ENCODE results near the gene PTPN2. TPM values are rescaled to one million over a fixed set of nuclear protein-coding genes. Genes with fewer than 3 reads are reported as not detected.

The PTPN2 gene
- total RNA-seq, 2 experiments from 2014 or later, result 49.4 to 53.8 TPM

GRCh38 chr18:12802538-12802937 lies 81.5 kb downstream of the PTPN2 start:
- Mint-ChIP-seq H3K27ac (no peak overlapping the region), H3K27me3 (no peaks in the 10 kb centered on the region), H3K9me3 (peaks cover 5% of the 10 kb centered on the region), H3K4me3 (no peak overlapping the region), H3K36me3 (ENCODE audit: low read depth) (peaks cover 83% of the 10 kb centered on the region), H3K4me1 (ENCODE audit: low read depth) (peaks cover 17% of the 10 kb centered on the region)
- TF ChIP-seq, protein P1, sequence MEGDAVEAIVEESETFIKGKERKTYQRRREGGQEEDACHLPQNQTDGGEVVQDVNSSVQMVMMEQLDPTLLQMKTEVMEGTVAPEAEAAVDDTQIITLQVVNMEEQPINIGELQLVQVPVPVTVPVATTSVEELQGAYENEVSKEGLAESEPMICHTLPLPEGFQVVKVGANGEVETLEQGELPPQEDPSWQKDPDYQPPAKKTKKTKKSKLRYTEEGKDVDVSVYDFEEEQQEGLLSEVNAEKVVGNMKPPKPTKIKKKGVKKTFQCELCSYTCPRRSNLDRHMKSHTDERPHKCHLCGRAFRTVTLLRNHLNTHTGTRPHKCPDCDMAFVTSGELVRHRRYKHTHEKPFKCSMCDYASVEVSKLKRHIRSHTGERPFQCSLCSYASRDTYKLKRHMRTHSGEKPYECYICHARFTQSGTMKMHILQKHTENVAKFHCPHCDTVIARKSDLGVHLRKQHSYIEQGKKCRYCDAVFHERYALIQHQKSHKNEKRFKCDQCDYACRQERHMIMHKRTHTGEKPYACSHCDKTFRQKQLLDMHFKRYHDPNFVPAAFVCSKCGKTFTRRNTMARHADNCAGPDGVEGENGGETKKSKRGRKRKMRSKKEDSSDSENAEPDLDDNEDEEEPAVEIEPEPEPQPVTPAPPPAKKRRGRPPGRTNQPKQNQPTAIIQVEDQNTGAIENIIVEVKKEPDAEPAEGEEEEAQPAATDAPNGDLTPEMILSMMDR (IDR thresholded peaks at IDR 0.05), result no peak
- ChIA-PET POLR2A (interaction anchor here (0.7 kb wide), 1 partner anchor 425 kb away, joined by 3 read pairs; the partner anchor contains the start of gene AFG3L2), CTCF (no interaction called here)
- Histone ChIP-seq H3K27ac (ENCODE audit: low read depth in 1 of 2, low read length in 2 of 2) (no peak overlapping the region), H3K27me3 (ENCODE audit: control insufficient read depth in 1 of 2, insufficient read depth in 2 of 2, low read length in 2 of 2) (no peaks in the 10 kb centered on the region), H3K4me1 (ENCODE audit: insufficient read depth, low read length) (no peaks in the 10 kb centered on the region), H3K36me3 (ENCODE audit: insufficient read depth, low read length) (peaks cover 29% of the 10 kb centered on the region), H3K9me3 (ENCODE audit: control insufficient read depth in 1 of 2, insufficient read depth in 1 of 2, low read length in 2 of 2) (no peaks in the 10 kb centered on the region), H3K4me3 (ENCODE audit: low read length) (no peak overlapping the region)
- no peak for ATAC-seq (ENCODE audit: poor library complexity)
- intact Hi-C loops (cut with DNase I, micrococcal nuclease), result loop anchor here in 1 of 2 experiments (5.0 kb wide), 1 partner anchor 35 kb away; no protein-coding TSS in a partner anchor
- DNase-seq, result no peak

- ATAC-seq (ENCODE audit: poor library complexity) (no peak), DNase-seq (no peak)
- Histone ChIP-seq H3K27ac (ENCODE audit: low read depth in 1 of 2, low read length in 2 of 2) (no peak overlapping the region), H3K4me3 (ENCODE audit: low read length) (no peak overlapping the region), H3K9me3 (ENCODE audit: control insufficient read depth in 1 of 2, insufficient read depth in 1 of 2, low read length in 2 of 2) (no peaks in the 10 kb centered on the region), H3K4me1 (ENCODE audit: insufficient read depth, low read length) (no peaks in the 10 kb centered on the region), H3K27me3 (ENCODE audit: control insufficient read depth in 1 of 2, insufficient read depth in 2 of 2, low read length in 2 of 2) (no peaks in the 10 kb centered on the region), H3K36me3 (ENCODE audit: insufficient read depth, low read length) (peaks cover 36% of the 10 kb centered on the region)
- Mint-ChIP-seq H3K4me3 (no peak overlapping the region), H3K27ac (no peak overlapping the region), H3K4me1 (ENCODE audit: low read depth) (no peaks in the 10 kb centered on the region), H3K9me3 (no peaks in the 10 kb centered on the region), H3K36me3 (ENCODE audit: low read depth) (peaks cover 71% of the 10 kb centered on the region), H3K27me3 (no peaks in the 10 kb centered on the region)
- TF ChIP-seq, protein P1 (IDR thresholded peaks at IDR 0.05), result no peak
- intact Hi-C loops (cut with DNase I, micrococcal nuclease), result no loop called here
- ChIA-PET POLR2A (no interaction called here), CTCF (no interaction called here)
Measured at GRCh38 chr18:12796448-12796847, 87.6 kb downstream of the PTPN2 start.

GRCh38 chr18:12791610-12792009 lies 92.4 kb downstream of the PTPN2 start:
- Histone ChIP-seq H3K36me3 (ENCODE audit: insufficient read depth, low read length) (peaks cover 12% of the 10 kb centered on the region), H3K27ac (ENCODE audit: low read depth in 1 of 2, low read length in 2 of 2) (no peak overlapping the region), H3K4me3 (ENCODE audit: low read length) (no peak overlapping the region), H3K27me3 (ENCODE audit: control insufficient read depth in 1 of 2, insufficient read depth in 2 of 2, low read length in 2 of 2) (no peaks in the 10 kb centered on the region), H3K4me1 (ENCODE audit: insufficient read depth, low read length) (no peaks in the 10 kb centered on the region), H3K9me3 (ENCODE audit: control insufficient read depth in 1 of 2, insufficient read depth in 1 of 2, low read length in 2 of 2) (no peaks in the 10 kb centered on the region)
- H3K36me3 Mint-ChIP-seq (ENCODE audit: low read depth), result peaks cover 53% of the 10 kb centered on the region
- H3K27ac Mint-ChIP-seq, result no peak overlapping the region
- H3K4me3 Mint-ChIP-seq, result no peak overlapping the region
- no peaks in the 10 kb centered on the region for H3K27me3 Mint-ChIP-seq
- no peaks in the 10 kb centered on the region for H3K9me3 Mint-ChIP-seq
- ChIA-PET POLR2A (interaction anchor here (1.1 kb wide), 1 partner anchor 16 kb away, joined by 3 read pairs; no protein-coding TSS in a partner anchor), CTCF (no interaction called here)
- DNase-seq, result no peak
- intact Hi-C loops (cut with DNase I, micrococcal nuclease), result no loop called here
- no peak for ATAC-seq (ENCODE audit: poor library complexity)
- H3K4me1 Mint-ChIP-seq (ENCODE audit: low read depth), result no peaks in the 10 kb centered on the region
- TF ChIP-seq, protein P1 (IDR thresholded peaks at IDR 0.05), result no peak

Data from CD4-positive, alpha-beta T cell (primary cell).